ENCODE measurements around the gene ADAMTS12. TPM values are rescaled to one million over a fixed set of nuclear protein-coding genes. Genes with fewer than 3 reads are reported as not detected.

The ADAMTS12 gene
- total RNA-seq, 1 donor from 2014 or later = 0.54 TPM

GRCh38 chr5:33769968-33770367 lies 121.8 kb downstream of the ADAMTS12 start:
- no peak for TF ChIP-seq CTCF (IDR thresholded peaks at IDR 0.05; ENCODE audit: partially characterized antibody, unreplicated experiment)
- Mint-ChIP-seq H3K4me1 (ENCODE audit: low read depth, unreplicated experiment) (no peaks in the 10 kb centered on the region), H3K27me3 (ENCODE audit: unreplicated experiment) (no peaks in the 10 kb centered on the region), H3K4me3 (ENCODE audit: unreplicated experiment) (no peak overlapping the region), H3K27ac (ENCODE audit: unreplicated experiment) (no peak overlapping the region), H3K9me3 (ENCODE audit: unreplicated experiment) (no peaks in the 10 kb centered on the region), H3K36me3 (ENCODE audit: unreplicated experiment) (no peaks in the 10 kb centered on the region)
- DNase-seq = no peak

- no peaks in the 10 kb centered on the region for H3K27me3 Mint-ChIP-seq (ENCODE audit: unreplicated experiment)
- H3K36me3 Mint-ChIP-seq (ENCODE audit: unreplicated experiment) = no peaks in the 10 kb centered on the region
- H3K27ac Mint-ChIP-seq (ENCODE audit: unreplicated experiment) = no peak overlapping the region
- no peaks in the 10 kb centered on the region for H3K9me3 Mint-ChIP-seq (ENCODE audit: unreplicated experiment)
- DNase-seq = no peak
- no peaks in the 10 kb centered on the region for H3K4me1 Mint-ChIP-seq (ENCODE audit: low read depth, unreplicated experiment)
- H3K4me3 Mint-ChIP-seq (ENCODE audit: unreplicated experiment) = no peak overlapping the region
- no peak for TF ChIP-seq CTCF (IDR thresholded peaks at IDR 0.05; ENCODE audit: partially characterized antibody, unreplicated experiment)
These were observed 122.6 kb downstream of the ADAMTS12 start for GRCh38 chr5:33769196-33769595.

- no peak for TF ChIP-seq CTCF (IDR thresholded peaks at IDR 0.05; ENCODE audit: partially characterized antibody, unreplicated experiment)
- Mint-ChIP-seq H3K36me3 (ENCODE audit: unreplicated experiment) (no peaks in the 10 kb centered on the region), H3K4me1 (ENCODE audit: low read depth, unreplicated experiment) (no peaks in the 10 kb centered on the region), H3K4me3 (ENCODE audit: unreplicated experiment) (no peak overlapping the region), H3K9me3 (ENCODE audit: unreplicated experiment) (no peaks in the 10 kb centered on the region), H3K27ac (ENCODE audit: unreplicated experiment) (no peak overlapping the region), H3K27me3 (ENCODE audit: unreplicated experiment) (no peaks in the 10 kb centered on the region)
- no peak for DNase-seq
These were observed 125.8 kb downstream of the ADAMTS12 start for GRCh38 chr5:33766023-33766422.

GRCh38 chr5:33764786-33765185 lies 127.0 kb downstream of the ADAMTS12 start:
- no peak overlapping the region for H3K4me3 Mint-ChIP-seq (ENCODE audit: unreplicated experiment)
- DNase-seq = no peak
- H3K36me3 Mint-ChIP-seq (ENCODE audit: unreplicated experiment) = no peaks in the 10 kb centered on the region
- no peak overlapping the region for H3K27ac Mint-ChIP-seq (ENCODE audit: unreplicated experiment)
- no peak for TF ChIP-seq CTCF (IDR thresholded peaks at IDR 0.05; ENCODE audit: partially characterized antibody, unreplicated experiment)
- H3K4me1 Mint-ChIP-seq (ENCODE audit: low read depth, unreplicated experiment) = peaks cover 2% of the 10 kb centered on the region
- no peaks in the 10 kb centered on the region for H3K27me3 Mint-ChIP-seq (ENCODE audit: unreplicated experiment)
- H3K9me3 Mint-ChIP-seq (ENCODE audit: unreplicated experiment) = no peaks in the 10 kb centered on the region

GRCh38 chr5:33763435-33763834 lies 128.4 kb downstream of the ADAMTS12 start:
- no peak overlapping the region for H3K4me3 Mint-ChIP-seq (ENCODE audit: unreplicated experiment)
- no peaks in the 10 kb centered on the region for H3K36me3 Mint-ChIP-seq (ENCODE audit: unreplicated experiment)
- H3K9me3 Mint-ChIP-seq (ENCODE audit: unreplicated experiment) = no peaks in the 10 kb centered on the region
- peaks cover 2% of the 10 kb centered on the region for H3K4me1 Mint-ChIP-seq (ENCODE audit: low read depth, unreplicated experiment)
- H3K27ac Mint-ChIP-seq (ENCODE audit: unreplicated experiment) = no peak overlapping the region
- TF ChIP-seq CTCF (IDR thresholded peaks at IDR 0.05; ENCODE audit: partially characterized antibody, unreplicated experiment) = no peak
- no peak for DNase-seq
- H3K27me3 Mint-ChIP-seq (ENCODE audit: unreplicated experiment) = no peaks in the 10 kb centered on the region
